OCI-LY3 (cell line): ENCODE data around the gene TAS2R60.

Experiments
- CTCF ChIP-seq: fragments of 200-600, 300-600 bp; sonication (generic); IDR thresholded peaks from 2 replicates; pipeline ENCODE4 v1.5.1; 2014; ENCODE audit warnings: antibody characterized with exemption, low read length, low read depth
- EZH2phosphoT487 ChIP-seq: fragments of 200-600 bp; shearing (Covaris generic); IDR thresholded peaks from 2 replicates; pipeline ENCODE4 v1.6.1; 2018; ENCODE audit warnings: antibody characterized with exemption, mixed run types, low read depth

GRCh38 chr7:143415742-143416397 lies 27.4 kb upstream of the TAS2R60 start:
- TF ChIP-seq CTCF (no peak), EZH2phosphoT487 (no peak)
